H1 (cell line): ENCODE data around the gene ZNF462. TPM values are rescaled to one million over a fixed set of nuclear protein-coding genes. Genes with fewer than 3 reads are reported as not detected.

Experiments
- CTCF ChIA-PET: fragments of 300-600 bp; sonication (Branson Sonifier 250); formaldehyde crosslinking; loops from one replicate; lab custom pipeline; 2021; ENCODE audit not compliant: partially characterized antibody; lab: Charles Lee
- POLR2A ChIA-PET: fragments of 300-600 bp; sonication (Branson Sonifier 250); formaldehyde crosslinking; loops from one replicate; lab custom pipeline; 2021; ENCODE audit warnings: inconsistent platforms; ENCODE audit not compliant: partially characterized antibody; lab: Charles Lee
- DNase-seq, 2 experiments: peaks; one replicate each; pipeline versions ENCODE4 v3.0.0 to v3.0.0-alpha.2; 2010 to 2022; ENCODE audit warnings: low spot score in 2 of 2, low read depth in 1 of 2, mixed read lengths in 1 of 2
- FAIRE-seq: peaks from 2 replicates; lab custom pipeline; 2011; peaks lifted over from hg19 to GRCh38; lab: Jason Lieb, UNC
- H2AFZ ChIP-seq: 2 replicates; pipeline ENCODE4 v1.8.1; 2012; ENCODE audit warnings: low read length, inconsistent platforms
- H2AK5ac ChIP-seq: 2 replicates; pipeline ENCODE4 v1.6.1; 2013; ENCODE audit warnings: low read depth, low read length
- H2BK120ac ChIP-seq: replicated peaks from 2 replicates; pipeline ENCODE3; 2013; ENCODE audit warnings: low read depth, low read length, inconsistent platforms
- H2BK12ac ChIP-seq: 2 replicates; pipeline ENCODE4 v1.6.1; 2013; ENCODE audit warnings: low read depth, low read length
- H2BK15ac ChIP-seq: 2 replicates; pipeline ENCODE4 v1.6.1; 2013; ENCODE audit warnings: low read length
- H2BK20ac ChIP-seq: 2 replicates; pipeline ENCODE4 v1.6.1; 2013; ENCODE audit warnings: low read length
- H2BK5ac ChIP-seq: 2 replicates; pipeline ENCODE4 v1.6.1; 2013; ENCODE audit warnings: low read depth, low read length
- H3K14ac ChIP-seq: 2 replicates; pipeline ENCODE4 v1.6.1; 2013; ENCODE audit warnings: inconsistent platforms; ENCODE audit not compliant: insufficient read length
- H3K18ac ChIP-seq: 2 replicates; pipeline ENCODE4 v1.6.1; 2013; ENCODE audit warnings: low read length; ENCODE audit errors: extremely low read depth
- H3K23ac ChIP-seq: 2 replicates; pipeline ENCODE4 v1.6.1; 2013; ENCODE audit warnings: inconsistent platforms; ENCODE audit not compliant: insufficient read length
- H3K23me2 ChIP-seq: 2 replicates; pipeline ENCODE4 v1.6.1; 2013; ENCODE audit warnings: low read depth, low read length
- H3K27ac ChIP-seq: 2 replicates; pipeline ENCODE4 v1.6.1; 2011; ENCODE audit warnings: low read depth, low read length, inconsistent platforms
- H3K27me3 ChIP-seq, 4 experiments: replicated peaks in 1 of 4; 1 replicate in 1 of 4; 2 replicates in 3 of 4; pipeline versions ENCODE4 v1.6.1 to v1.8.1; 2011 to 2013; ENCODE audit warnings: low read length in 3 of 4, mild to moderate bottlenecking in 3 of 4, inconsistent platforms in 2 of 4, mixed read lengths in 2 of 4, moderate library complexity in 1 of 4; ENCODE audit not compliant: control insufficient read depth in 3 of 4, insufficient read depth in 3 of 4; ENCODE audit errors: extremely low read depth in 1 of 4
- H3K36me3 ChIP-seq, 4 experiments: 2 replicates each; pipeline versions ENCODE4 v1.6.1 to v1.8.1; 2011 to 2013; ENCODE audit warnings: mild to moderate bottlenecking in 4 of 4, low read length in 3 of 4, moderate library complexity in 2 of 4, control low read depth in 1 of 4, inconsistent platforms in 1 of 4; ENCODE audit not compliant: insufficient read depth in 4 of 4, control insufficient read depth in 2 of 4
- H3K4ac ChIP-seq: replicated peaks from 2 replicates; pipeline ENCODE3; 2013; ENCODE audit warnings: low read length, low read depth, mixed read lengths, inconsistent platforms; ENCODE audit not compliant: insufficient read length
- H3K4me1 ChIP-seq, 4 experiments: replicated peaks in 1 of 4; 1 replicate in 1 of 4; 2 replicates in 3 of 4; pipeline versions ENCODE4 v1.6.1 to v1.8.1; 2011 to 2013; ENCODE audit warnings: low read length in 3 of 4, inconsistent platforms in 2 of 4, mixed read lengths in 1 of 4; ENCODE audit not compliant: insufficient read depth in 4 of 4, control insufficient read depth in 3 of 4
- H3K4me2 ChIP-seq, 2 experiments: 2 replicates each; pipeline versions ENCODE4 v1.6.1 to v1.8.1; 2011 to 2013; ENCODE audit warnings: low read depth in 2 of 2, low read length in 2 of 2, control low read depth in 1 of 2, inconsistent platforms in 1 of 2, mild to moderate bottlenecking in 1 of 2; ENCODE audit not compliant: insufficient read depth in 1 of 2
- H3K4me3 ChIP-seq, 4 experiments: fragments of 200-600, 300-600 bp in 1 of 4; sonication (generic), shearing (Covaris generic), sonication (Bioruptor Twin) in 1 of 4; 2 replicates each; pipeline versions ENCODE4 v1.5.1 to v1.8.1; 2011 to 2016; ENCODE audit warnings: low read length in 4 of 4, low read depth in 3 of 4, control low read depth in 2 of 4, inconsistent platforms in 2 of 4, mild to moderate bottlenecking in 2 of 4, mixed read lengths in 1 of 4, moderate library complexity in 1 of 4; ENCODE audit not compliant: insufficient read depth in 2 of 4; ENCODE audit errors: extremely low read depth in 1 of 4
- H3K56ac ChIP-seq: replicated peaks from 2 replicates; pipeline ENCODE3; 2013; ENCODE audit warnings: low read depth, mild to moderate bottlenecking, mixed read lengths, low read length, inconsistent platforms; ENCODE audit not compliant: insufficient read length
- H3K79me1 ChIP-seq: 2 replicates; pipeline ENCODE4 v1.6.1; 2013; ENCODE audit warnings: low read depth, low read length, control low read depth
- H3K79me2 ChIP-seq, 2 experiments: 2 replicates each; pipeline versions ENCODE4 v1.6.1 to v1.8.1; 2012 to 2013; ENCODE audit warnings: low read length in 2 of 2, mild to moderate bottlenecking in 2 of 2, inconsistent platforms in 1 of 2; ENCODE audit not compliant: insufficient read depth in 2 of 2, control insufficient read depth in 1 of 2
- H3K9ac ChIP-seq, 4 experiments: replicated peaks in 1 of 4; 1 replicate in 1 of 4; 2 replicates in 3 of 4; pipeline versions ENCODE4 v1.6.1 to v1.8.1; 2011 to 2013; ENCODE audit warnings: low read depth in 3 of 4, low read length in 3 of 4, control low read depth in 2 of 4, mild to moderate bottlenecking in 2 of 4, moderate library complexity in 2 of 4, inconsistent platforms in 1 of 4; ENCODE audit errors: extremely low read depth in 1 of 4
- H3K9me3 ChIP-seq, 2 experiments: 2 replicates each; pipeline versions ENCODE4 v1.6.1 to v1.8.1; 2012 to 2013; ENCODE audit warnings: mild to moderate bottlenecking in 2 of 2, moderate library complexity in 2 of 2, control low read depth in 1 of 2, inconsistent platforms in 1 of 2, low read depth in 1 of 2, low read length in 1 of 2, mixed read lengths in 1 of 2; ENCODE audit not compliant: insufficient read depth in 2 of 2
- H4K20me1 ChIP-seq, 2 experiments: replicated peaks in 1 of 2; 2 replicates each; pipeline versions ENCODE3 to v1.8.1; 2011 to 2013; ENCODE audit warnings: inconsistent platforms in 2 of 2, low read length in 2 of 2, mild to moderate bottlenecking in 1 of 2; ENCODE audit not compliant: insufficient read depth in 2 of 2, control insufficient read depth in 1 of 2
- H4K5ac ChIP-seq: 2 replicates; pipeline ENCODE4 v1.6.1; 2013; ENCODE audit warnings: low read length, low read depth, mixed read lengths, inconsistent platforms; ENCODE audit not compliant: insufficient read length
- H4K8ac ChIP-seq: 2 replicates; pipeline ENCODE4 v1.8.0; 2013; ENCODE audit warnings: mild to moderate bottlenecking, moderate library complexity, low read length, inconsistent platforms; ENCODE audit not compliant: insufficient read depth; ENCODE audit errors: extremely low read depth
- H4K91ac ChIP-seq: replicated peaks from 2 replicates; pipeline ENCODE3; 2013; ENCODE audit warnings: low read length, mixed read lengths, inconsistent platforms; ENCODE audit not compliant: insufficient read length
- ASH2L ChIP-seq: fragments of 200-600, 300-600 bp; sonication (generic); IDR thresholded peaks from one replicate; pipeline ENCODE4 v1.7.1; 2017; ENCODE audit warnings: low read length
- EZH2 ChIP-seq: fragments of 200-600 bp; sonication (generic); IDR thresholded peaks from 2 replicates; pipeline ENCODE4 v1.7.1; 2012; ENCODE audit warnings: low read depth, mild to moderate bottlenecking, moderate library complexity, low read length, inconsistent platforms; ENCODE audit not compliant: severe bottlenecking
- GABPA ChIP-seq: IDR thresholded peaks from 2 replicates; pipeline ENCODE4 v1.6.1; 2011; ENCODE audit warnings: mild to moderate bottlenecking, low read length, moderate library complexity, borderline replicate concordance; ENCODE audit not compliant: insufficient read depth
- KDM1A ChIP-seq: fragments of 200-600, 300-600 bp; sonication (generic); IDR thresholded peaks from 2 replicates; pipeline ENCODE4 v1.7.1; 2016; ENCODE audit warnings: mild to moderate bottlenecking, low read length, borderline replicate concordance
- KDM5A ChIP-seq: fragments of 200-600 bp; IDR thresholded peaks from 2 replicates; pipeline ENCODE4 v1.7.1; 2012; ENCODE audit warnings: mild to moderate bottlenecking, low read length, inconsistent platforms, mixed read lengths
- NANOG ChIP-seq: IDR thresholded peaks from 2 replicates; pipeline ENCODE4 v1.6.1; 2011; ENCODE audit warnings: low read length, low read depth, mild to moderate bottlenecking, inconsistent platforms; ENCODE audit not compliant: insufficient read depth, poor library complexity, severe bottlenecking
- RXRA ChIP-seq: IDR thresholded peaks from 2 replicates; pipeline ENCODE4 v1.6.1; 2011; ENCODE audit warnings: low read depth, mild to moderate bottlenecking, low read length, moderate library complexity; ENCODE audit not compliant: insufficient read depth
- SIRT6 ChIP-seq: IDR thresholded peaks from one replicate; pipeline ENCODE4 v1.7.1; 2012; ENCODE audit warnings: low read length, inconsistent platforms
- SP4 ChIP-seq: IDR thresholded peaks from 2 replicates; pipeline ENCODE4 v1.6.1; 2012; ENCODE audit warnings: low read length, inconsistent platforms
- TCF12 ChIP-seq: IDR thresholded peaks from 2 replicates; pipeline ENCODE4 v1.6.1; 2011; ENCODE audit warnings: low read depth, mild to moderate bottlenecking, low read length
- WGBS, 2 experiments: shearing (Covaris generic) in 1 of 2; methylation state at CpG; one replicate each; pipeline versions ENCODE4 v1.1.6 to v1.1.7; 2013 to 2015; ENCODE audit warnings: low lambda C conversion rate in 2 of 2, mixed read lengths in 2 of 2, inconsistent platforms in 1 of 2, low coverage in 1 of 2, missing lambda C conversion rate in 1 of 2; ENCODE audit not compliant: insufficient replicate concordance in 2 of 2, insufficient coverage in 1 of 2, insufficient read length in 1 of 2; ENCODE audit errors: extremely low coverage in 1 of 2, missing lambda C conversion rate in 1 of 2; 5-methylcytosine and 5-hydroxymethylcytosine counted together
- polyA plus RNA-seq, 7 experiments: library from polyadenylated mRNA; depleted of rRNA in 3 of 7; stranded (reverse) in 5 of 7; unstranded in 2 of 7; fragments of >200 nt in 5 of 7; fragments of 200-250 nt in 2 of 7; gene quantifications; 1 replicate in 5 of 7; 2 replicates in 1 of 7; 4 replicates in 1 of 7; pipeline versions ENCODE4 v1.2.1 to v1.2.3, GENCODE V29; 2011 to 2013; ENCODE audit warnings: missing spikeins in 2 of 7, mixed read lengths in 2 of 7
- total RNA-seq: library from RNA; stranded (reverse); fragmentation: NEBNext Ultra II Directional; extraction: Animal tissue kit (Norgen Biotek cat#: 25700); gene quantifications from 2 replicates; pipeline ENCODE4 v1.2.1, GENCODE V29; 2021

Gene ZNF462
- total and polyA plus RNA-seq, 2 of the 8 experiments (the other 6 are each of a cell fraction or from before 2014, with no cell fraction given): 30.0 to 163 TPM

GRCh38 chr9:106929471-106930177 lies 66.7 kb downstream of the ZNF462 start:
- no peak overlapping the region for H4K91ac ChIP-seq
- no peak overlapping the region for H2BK12ac ChIP-seq
- no peak overlapping the region for H3K9ac ChIP-seq
- peaks cover 53 to 89% (median 80%) of the 10 kb centered on the region in 4 experiments for H3K36me3 ChIP-seq
- no peak overlapping the region for H3K4me2 ChIP-seq
- no peak overlapping the region for H2AK5ac ChIP-seq
- WGBS, 2 experiments: 93% methylated on average over 11 of the region's 11 CpGs; no CpG with 5 or more reads in 1 of the 2 experiments
- H4K8ac ChIP-seq: no peak overlapping the region
- peaks cover 0 to 5% of the 10 kb centered on the region in 2 experiments for H4K20me1 ChIP-seq
- H2AFZ ChIP-seq: no peak overlapping the region
- H3K4ac ChIP-seq: no peak overlapping the region
- H3K56ac ChIP-seq: no peak overlapping the region
- peaks cover 2 to 5% (median 2%) of the 10 kb centered on the region in 4 experiments for H3K4me1 ChIP-seq
- H3K4me3 ChIP-seq: no peak overlapping the region
- no peak overlapping the region for H2BK120ac ChIP-seq
- FAIRE-seq (no peak), DNase-seq (no peak)
- H3K27me3 ChIP-seq: no peaks in the 10 kb centered on the region
- H3K27ac ChIP-seq: no peak overlapping the region
- H3K9me3 ChIP-seq: no peaks in the 10 kb centered on the region; a peak in 1 of 4 replicates
- POLR2A ChIA-PET: interaction anchor here (1.2 kb wide), 1 partner anchor 10 kb away, joined by 3 read pairs; no protein-coding TSS in a partner anchor
- CTCF ChIA-PET: interaction anchor here (0.6 to 1.5 kb wide), 4 partner anchors 8 to 1022 kb away, joined by 3 to 4 read pairs (median 4); no protein-coding TSS in a partner anchor
- peaks cover 0 to 60% of the 10 kb centered on the region in 2 experiments; a peak in 2 of 4 replicates for H3K79me2 ChIP-seq
- no peak for TF ChIP-seq KDM1A
- TF ChIP-seq GABPA: no peak
- no peak for TF ChIP-seq SIRT6
- TF ChIP-seq KDM5A: no peak
- TF ChIP-seq SP4: no peak
- no peak for TF ChIP-seq NANOG
- TF ChIP-seq RXRA: no peak
- TF ChIP-seq ASH2L: no peak
- no peak for TF ChIP-seq EZH2
- TF ChIP-seq TCF12: no peak
- H3K23ac ChIP-seq: no peak overlapping the region
- no peak overlapping the region for H3K18ac ChIP-seq
- H4K5ac ChIP-seq: no peak overlapping the region
- no peaks in the 10 kb centered on the region for H3K23me2 ChIP-seq
- H3K79me1 ChIP-seq: peaks cover 5% of the 10 kb centered on the region; the same call in 1 of the 2 replicates
- no peak overlapping the region for H2BK5ac ChIP-seq
- H2BK15ac ChIP-seq: no peak overlapping the region
- no peak overlapping the region for H3K14ac ChIP-seq
- no peak overlapping the region for H2BK20ac ChIP-seq
